ELF-1 (cell line): ENCODE results near the gene GJB4.
"Not testable (repeated sequence)": the region's sequence is repeated elsewhere in the genome, so short reads cannot be mapped to it uniquely, and the experiment has no call there.

Experiments used
- DNase-seq: peaks from one replicate; pipeline ENCODE4 v3.0.0-alpha.2; 2016; ENCODE audit warnings: low read depth, low spot score

GJB4 gene

DNA sequence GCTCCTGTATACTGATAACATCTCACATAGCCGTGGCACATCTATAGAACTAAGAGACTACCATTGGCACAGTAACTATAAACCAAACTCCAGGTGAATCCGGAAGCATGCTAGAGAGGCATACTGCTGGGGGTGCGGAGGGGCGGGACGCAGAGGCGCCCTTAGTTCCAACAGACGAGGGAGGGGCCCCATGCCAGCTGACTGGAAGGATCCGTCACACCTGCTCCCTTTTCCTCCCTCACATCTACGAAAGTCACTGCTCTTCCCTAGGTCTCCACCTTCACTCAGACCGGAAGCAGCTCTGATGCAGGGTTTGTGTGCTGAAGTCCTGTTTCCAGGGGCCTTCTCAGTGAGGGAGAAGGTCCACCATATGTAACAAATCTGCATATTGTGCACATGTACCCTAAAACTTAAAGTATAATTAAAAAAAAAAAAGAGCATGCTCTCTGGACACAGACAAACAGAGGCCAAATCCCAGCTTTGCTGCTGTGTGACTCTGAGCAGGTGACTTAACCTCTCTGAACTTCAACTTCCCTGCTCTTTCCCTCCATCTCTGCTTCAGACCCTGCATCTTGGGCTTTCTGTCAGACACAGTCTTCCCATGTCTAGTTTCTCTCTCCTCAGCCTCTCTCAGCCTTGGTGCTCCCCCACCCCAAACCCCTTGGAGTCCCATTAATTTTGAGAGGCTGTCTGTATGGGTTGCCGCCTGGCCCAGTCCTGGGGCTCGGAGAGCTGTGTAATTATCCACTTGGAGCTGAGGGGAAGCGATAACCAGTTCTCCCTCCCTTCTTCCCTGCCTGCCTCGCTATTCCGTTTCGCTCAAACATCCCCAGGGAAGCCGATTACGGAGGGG is 12.5 kb upstream of the GJB4 start:
- no peak for DNase-seq

DNA sequence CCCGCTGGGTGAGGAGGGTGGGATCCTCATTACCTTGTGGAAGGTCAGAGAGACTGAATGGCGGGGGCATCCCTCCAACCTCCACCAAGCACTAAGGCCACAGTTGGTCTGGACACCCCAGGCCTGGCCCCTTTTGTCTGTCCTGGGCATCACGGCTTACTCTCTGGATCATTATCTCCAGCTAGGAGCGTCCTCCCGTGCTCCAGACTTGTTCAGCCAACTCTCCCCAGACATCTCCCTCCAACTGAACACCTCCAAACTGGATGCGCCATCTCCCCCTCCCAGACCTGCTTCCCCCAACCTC is 11.9 kb upstream of the GJB4 start:
- no peak for DNase-seq

DNA sequence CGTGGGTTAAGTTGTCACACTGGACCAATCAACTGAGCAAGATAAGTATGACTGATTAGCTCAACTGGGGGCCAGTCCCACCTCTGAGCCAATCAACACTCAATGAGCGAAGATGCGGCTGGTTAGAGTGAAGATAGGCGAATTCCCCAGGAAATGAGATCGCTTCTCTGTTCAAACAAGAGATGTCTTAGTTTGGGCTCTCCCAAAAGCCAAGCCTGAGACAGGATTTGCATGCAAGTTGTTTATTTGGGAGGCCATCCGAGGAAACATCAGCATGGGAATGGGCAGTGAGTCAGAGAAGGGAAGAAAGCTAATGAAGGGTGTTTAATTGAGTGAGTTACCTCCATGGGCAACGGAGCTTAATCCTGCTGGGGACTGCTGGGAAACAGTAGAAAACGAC is 9.5 kb upstream of the GJB4 start:
- peak; percentile 17 for DNase-seq

DNA sequence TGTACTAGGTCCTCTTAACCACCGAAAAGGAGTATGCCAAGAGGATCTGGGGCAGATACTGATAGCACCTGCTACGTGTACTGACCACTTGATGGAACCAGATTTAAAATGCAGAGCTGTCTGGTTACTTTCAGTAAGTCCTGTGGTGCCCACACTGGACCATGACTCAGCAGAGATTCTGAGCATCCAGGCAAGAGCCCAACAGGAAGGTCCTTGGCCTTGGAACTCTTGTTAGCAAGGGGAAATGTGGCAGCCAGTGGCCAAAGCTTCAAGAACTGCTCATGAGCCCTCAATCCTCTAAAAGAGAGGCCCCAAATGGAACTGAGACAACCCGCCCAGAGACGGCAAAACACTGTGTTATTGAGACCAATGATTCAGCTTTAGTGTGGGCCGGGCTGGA is 8.9 kb upstream of the GJB4 start:
- DNase-seq = no peak

DNA sequence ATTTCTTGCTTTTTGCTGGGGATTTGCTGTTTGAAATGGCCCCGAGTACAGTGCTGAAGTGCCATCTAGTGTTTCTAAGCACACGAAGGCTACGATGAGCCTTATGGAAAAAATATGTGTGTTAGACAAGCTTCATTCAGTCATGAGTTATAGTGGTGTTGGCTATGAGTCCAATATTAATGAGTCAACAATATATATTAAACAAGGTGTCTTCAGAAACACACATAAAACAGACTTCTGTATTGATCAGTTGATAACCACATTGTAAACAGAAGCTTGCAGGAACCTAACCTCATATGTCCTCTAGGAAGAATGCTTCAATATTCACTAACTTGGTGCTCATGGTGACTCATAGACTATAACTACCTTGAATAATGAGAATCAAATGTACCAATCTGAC is 6.4 kb upstream of the GJB4 start:
- DNase-seq = no peak

DNA sequence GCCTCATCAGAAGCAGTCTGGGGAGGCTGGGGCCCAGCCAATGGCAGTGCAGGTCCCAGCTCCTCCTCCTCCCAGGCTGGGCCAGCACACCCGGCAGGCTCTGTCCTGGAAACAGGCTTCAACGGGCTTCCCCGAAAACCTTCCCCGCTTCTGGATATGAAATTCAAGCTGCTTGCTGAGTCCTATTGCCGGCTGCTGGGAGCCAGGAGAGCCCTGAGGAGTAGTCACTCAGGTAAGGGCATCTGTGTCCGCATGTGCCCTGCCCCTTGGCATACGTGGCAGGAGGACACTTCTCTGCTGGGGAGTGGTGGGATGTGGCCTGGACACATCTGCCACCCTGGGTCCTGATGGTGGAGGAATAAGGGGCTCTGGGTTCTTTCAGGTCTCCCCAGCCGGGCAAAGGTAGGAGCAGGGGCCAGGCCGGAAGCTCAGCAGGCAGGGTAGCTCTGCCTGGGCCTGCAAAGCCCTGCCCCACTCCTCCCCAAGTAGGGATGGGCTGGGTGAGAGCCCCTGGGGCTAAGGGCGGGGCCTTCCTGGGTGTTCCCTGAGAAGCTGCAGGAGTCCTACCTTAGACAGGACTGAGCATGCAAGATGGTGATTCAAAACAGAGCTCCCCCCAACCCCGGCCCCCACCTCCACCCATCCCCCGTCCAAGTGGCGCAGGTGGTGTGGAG is 4.4 kb upstream of the GJB4 start, which contains the start of gene GJB5:
Gene GJB5 (plus strand): TSS at position 84 of the 674 bp plus-strand sequence. CDS start 2,284 bp downstream, outside the sequence.
- DNase-seq = peak; percentile 67

DNA sequence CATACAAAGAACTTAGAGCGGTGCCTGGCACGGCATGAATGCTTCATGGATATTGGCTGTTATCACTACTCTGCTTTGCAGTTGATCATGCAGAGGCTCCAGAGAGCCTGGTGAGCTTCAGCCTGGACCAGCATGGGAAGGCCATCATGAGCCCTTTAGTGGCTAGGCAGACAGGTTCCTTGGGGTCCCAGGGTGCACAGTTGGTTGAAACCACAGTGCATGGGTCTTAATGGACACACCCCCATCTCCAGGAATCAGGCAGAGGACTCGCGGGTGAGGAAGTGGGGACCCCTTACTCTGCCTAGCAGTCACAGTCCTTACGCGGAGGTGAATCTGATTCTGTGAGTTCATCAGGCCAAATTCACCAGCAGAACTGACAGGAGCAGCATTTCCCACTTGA is 3.6 kb upstream of the GJB4 start:
- DNase-seq = no peak

DNA sequence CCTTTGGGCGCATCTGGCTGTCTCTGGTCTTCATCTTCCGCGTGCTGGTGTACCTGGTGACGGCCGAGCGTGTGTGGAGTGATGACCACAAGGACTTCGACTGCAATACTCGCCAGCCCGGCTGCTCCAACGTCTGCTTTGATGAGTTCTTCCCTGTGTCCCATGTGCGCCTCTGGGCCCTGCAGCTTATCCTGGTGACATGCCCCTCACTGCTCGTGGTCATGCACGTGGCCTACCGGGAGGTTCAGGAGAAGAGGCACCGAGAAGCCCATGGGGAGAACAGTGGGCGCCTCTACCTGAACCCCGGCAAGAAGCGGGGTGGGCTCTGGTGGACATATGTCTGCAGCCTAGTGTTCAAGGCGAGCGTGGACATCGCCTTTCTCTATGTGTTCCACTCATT is 2.2 kb upstream of the GJB4 start:
- DNase-seq = no peak

DNA sequence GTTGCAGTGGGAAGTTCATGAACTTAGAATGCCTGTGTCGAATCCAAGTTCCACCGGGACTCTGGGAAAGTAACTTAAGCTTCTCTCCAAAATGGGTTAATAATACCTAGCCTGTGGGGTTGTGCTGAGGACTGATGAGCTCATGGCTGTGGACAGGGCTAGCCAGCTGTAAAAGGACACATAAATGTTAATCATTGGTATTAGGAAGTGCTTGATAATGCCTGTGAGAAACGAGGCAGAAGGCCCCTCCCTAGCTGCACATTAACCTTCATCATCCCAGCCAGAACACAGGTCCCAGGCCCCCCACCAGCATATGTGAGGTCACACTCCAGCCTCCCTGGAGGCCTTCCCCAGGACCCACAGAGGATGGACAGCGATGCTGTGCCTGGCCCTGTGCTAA is 789 bp upstream of the GJB4 start:
- DNase-seq = no peak

DNA sequence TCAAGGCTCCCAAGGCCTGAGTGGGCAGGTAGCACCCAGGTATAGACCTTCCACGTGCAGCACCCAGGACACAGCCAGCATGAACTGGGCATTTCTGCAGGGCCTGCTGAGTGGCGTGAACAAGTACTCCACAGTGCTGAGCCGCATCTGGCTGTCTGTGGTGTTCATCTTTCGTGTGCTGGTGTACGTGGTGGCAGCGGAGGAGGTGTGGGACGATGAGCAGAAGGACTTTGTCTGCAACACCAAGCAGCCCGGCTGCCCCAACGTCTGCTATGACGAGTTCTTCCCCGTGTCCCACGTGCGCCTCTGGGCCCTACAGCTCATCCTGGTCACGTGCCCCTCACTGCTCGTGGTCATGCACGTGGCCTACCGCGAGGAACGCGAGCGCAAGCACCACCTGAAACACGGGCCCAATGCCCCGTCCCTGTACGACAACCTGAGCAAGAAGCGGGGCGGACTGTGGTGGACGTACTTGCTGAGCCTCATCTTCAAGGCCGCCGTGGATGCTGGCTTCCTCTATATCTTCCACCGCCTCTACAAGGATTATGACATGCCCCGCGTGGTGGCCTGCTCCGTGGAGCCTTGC is 1.7 kb downstream of the GJB4 start:
- DNase-seq = no peak

DNA sequence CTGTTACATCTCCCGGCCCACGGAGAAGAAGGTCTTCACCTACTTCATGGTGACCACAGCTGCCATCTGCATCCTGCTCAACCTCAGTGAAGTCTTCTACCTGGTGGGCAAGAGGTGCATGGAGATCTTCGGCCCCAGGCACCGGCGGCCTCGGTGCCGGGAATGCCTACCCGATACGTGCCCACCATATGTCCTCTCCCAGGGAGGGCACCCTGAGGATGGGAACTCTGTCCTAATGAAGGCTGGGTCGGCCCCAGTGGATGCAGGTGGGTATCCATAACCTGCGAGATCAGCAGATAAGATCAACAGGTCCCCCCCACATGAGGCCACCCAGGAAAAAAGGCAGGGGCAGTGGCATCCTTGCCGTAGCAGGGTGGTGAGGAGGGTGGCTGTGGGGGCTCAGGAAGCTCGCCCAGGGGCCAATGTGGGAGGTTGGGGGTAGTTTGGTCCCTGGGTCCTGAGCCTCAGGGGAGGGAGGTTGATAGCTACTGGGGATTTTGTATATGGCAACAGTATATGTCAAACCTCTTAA is 2.3 kb downstream of the GJB4 start:
- no peak for DNase-seq

DNA sequence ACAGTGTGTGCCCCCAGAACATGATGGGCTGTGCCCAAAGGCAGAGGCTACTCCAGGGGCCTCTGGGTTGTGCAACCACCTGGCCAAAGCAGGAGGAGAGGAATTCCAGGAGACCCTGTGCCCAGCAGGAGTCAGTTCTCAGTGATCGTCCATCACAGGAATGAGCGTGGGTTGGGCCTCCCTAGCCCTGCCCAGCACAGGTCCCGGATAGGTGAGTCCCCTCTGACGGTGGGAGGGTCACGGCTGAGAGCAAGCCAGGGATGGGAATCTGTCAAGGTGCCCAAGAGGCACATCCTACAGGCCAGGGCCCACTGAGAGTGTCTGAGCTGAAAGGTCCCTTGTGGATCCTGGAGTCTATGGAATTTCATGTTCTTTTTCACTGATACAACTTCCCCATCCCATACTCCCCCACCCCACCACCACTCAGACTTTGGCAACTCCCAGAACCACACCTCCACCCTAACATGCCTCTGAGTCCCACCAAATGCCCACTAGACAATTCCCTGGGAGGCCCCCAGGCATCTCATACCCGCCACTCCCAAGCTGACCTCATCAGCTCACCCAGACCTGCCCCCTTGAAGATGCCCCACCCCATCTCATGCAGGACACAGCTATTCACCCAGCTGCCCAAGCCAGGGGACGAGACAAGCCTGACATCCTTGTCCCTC is 3.1 kb downstream of the GJB4 start:
- no peak for DNase-seq

DNA sequence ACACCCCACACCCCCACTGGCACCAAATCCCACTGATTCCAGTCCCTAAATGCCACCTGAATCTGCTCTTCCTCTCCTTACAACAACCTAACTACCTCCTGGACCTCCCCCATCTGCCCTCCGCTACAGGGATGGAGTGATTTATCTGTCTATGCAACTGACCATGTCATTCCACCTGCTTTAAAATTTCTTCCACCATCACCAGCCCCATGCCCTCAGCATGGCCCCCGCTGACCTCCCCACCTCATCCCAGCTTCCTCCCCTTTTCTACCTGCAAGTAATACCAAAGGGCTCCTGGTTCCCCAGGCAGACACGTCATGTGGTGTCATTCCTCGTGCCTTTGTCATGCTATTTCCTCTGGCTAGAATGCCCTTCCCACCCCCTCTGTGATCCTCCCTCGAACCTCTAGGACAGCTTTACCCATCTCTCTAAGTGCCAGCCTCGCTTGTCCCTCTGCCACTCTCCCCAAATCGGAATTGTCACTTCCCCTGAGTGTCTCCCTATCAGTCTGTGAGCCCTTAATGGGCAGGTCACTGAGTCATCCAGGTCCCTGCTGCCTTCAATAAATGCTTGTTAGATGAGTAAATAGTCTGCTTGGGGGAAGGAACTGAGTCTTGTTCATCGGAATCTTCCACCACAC is 3.7 kb downstream of the GJB4 start:
- DNase-seq = peak; percentile 49

DNA sequence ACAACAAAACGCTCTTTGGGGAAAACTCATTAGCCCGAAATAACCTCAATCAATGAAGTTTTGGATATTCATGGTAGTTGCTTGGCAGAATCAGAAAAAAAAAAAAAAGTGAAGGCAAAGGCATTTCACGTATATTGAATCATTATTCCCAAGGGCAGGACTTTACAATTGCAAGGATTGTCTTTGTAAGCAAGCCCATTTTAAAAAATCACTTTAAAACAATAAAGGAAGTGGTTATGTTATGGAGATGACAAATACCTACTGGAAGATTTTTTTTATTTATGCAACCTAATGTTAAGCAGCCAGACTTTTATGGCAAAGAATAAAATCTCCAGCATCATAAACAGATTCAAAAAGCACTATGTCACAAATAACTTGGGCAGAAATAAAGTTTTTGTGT is 9.3 kb downstream of the GJB4 start:
- DNase-seq = no peak

DNA sequence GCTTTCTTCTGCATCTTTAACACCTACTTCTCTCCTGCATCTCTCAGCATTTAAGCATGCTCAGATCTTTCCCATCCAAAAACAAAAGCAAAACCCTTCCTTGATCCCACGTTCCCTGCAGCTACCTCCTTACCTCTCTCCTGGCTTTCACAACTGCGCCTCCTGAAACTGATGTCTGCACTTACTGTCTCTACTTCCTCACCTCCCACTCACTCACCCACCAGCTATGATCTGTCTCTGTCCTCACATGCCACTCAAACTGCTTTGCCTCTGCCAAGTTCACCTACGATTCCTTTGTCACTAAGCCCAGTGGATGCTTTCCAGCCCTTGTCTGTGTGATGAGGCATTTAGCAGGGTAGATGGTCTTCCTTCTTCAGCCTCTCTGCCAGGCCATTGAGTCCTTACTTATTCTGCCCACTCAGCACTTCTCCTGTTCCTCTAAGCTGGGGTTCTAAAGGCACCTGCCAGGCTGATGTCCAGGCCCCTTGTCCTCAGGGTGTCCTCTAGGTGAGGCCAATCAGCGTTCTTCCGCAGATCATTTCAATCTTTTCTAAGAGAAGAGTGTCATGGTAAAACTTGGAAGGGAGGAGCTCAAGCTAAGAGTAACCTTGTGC is 11.5 kb downstream of the GJB4 start:
- no peak for DNase-seq

DNA sequence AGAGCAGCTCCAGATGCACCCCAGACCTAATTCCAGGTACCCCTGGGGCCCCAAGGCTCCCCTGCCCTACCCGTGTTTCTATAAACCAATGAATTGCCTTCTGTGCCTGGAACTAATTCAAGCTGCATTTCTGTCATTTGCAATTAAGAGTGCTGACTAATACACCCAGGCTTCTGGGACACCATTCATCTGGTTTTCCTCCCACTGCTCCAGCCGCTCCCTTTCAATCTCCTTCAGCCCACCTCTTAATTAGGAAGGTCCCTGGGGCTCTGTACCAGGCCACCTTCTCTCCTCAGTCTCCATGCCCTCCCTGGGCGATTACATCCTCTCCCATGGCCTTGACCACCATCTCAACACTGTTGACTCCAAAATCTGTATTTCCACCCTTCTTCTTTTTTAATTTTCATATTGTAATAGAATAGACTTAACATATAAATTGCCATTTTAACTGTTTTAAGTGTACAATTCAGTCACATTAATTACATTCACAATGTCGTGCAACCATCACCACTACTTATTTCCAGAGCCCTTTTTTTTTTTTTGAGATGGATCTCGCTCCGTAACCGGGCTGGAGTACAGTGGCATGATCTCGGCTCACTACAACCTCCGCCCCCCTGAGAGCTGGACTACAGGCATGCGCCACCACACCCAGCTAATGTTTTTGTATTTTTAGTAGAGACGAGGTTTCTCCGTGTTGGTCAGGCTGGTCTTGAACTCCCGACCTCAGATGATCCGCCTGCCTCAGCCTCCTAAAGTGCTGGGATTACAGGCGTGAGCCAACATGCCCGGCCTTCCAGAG is 12.2 kb downstream of the GJB4 start:
- DNase-seq = no peak

DNA sequence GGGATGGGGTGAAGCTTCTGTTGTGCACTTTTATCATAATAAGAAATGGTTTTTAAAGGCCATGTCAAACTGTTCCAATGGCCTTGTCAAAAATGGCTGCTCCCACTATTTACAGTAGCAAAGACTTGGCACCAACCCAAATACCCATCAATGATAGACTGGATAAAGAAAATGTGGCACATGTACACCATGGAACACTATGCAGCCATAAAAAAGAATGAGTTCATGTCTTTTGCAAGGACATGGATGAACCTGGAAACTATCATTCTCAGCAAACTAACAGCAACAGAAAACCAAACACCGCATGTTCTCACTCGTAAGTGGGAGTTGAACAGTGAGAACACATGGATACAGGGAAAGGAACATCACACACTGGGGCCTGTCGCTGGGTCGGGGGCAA is 13.6 kb downstream of the GJB4 start:
- DNase-seq = not testable (repeated sequence)

DNA sequence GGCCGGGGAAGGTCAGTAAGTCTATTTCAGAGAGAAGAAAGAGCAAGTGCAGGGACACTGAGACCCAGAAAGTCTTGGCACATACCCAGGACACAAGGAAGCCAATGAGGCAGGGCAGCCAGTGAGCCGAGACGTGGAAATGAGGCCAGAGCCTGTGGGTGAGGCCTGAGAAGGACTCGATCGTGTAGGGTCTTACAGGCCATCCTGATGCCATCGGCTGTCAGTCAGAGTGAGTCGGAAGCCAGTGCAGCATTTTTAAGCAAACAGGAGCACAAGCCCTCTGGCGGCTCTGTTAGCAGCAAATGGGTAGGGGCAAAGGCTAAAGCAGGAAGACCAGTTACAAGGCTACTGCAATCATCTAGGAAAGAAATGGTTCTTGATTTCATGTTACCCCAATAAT is 15.4 kb downstream of the GJB4 start:
- no peak for DNase-seq

DNA sequence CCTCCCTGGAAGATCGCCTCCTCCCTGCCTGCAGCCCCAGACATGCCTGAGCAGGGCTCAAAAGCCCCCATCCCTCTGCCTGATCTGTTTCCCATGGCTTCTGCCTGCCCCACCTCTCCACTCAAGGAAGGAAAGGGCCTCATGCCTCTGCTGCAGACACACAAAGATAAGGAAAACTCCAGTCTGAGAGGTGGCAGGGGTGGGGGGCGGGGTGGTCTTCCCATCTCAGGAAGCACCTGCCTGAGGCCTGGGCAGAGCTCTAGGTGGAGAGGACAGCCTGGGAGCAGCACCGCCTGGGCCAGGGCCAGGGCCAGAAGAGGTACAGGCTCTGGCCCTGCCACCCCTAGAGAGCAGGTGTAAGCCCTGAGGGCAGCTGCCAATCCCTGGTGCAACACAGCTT is 17.4 kb downstream of the GJB4 start:
- DNase-seq = no peak

DNA sequence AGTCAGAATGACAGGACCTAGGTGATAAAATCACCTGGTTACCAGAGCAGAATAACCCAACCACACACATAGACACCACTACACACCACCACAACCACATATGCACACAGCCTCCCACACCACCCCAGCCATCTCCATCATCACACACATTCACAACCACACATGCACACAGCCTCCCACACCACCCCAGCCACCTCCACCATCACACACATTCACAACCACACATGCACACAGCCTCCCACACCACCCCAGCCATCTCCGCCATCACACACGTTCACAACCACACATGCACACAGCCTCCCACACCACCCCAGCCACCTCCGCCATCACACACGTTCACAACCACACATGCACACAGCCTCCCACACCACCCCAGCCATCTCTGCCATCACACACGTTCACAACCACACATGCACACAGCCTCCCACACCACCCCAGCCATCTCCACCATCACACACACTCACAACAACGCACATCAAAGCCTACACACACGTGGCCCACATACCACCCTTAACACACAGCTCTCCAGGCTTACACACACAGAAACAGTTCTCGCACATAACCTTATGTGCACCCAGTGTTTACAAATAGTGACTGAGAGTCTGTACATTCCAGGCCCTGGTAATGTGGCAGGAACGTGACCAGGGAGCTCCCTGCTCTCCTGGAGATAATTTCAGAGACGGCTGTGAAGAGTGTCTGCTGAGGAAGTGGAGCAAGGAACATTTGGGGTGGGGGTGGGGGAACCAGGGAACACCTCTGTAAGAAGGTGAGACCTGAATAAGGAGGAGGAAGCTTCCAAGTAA is 18.2 kb downstream of the GJB4 start:
- DNase-seq = no peak
